Liver (tissue), 9 donors: ENCODE measurements around the gene TMEM163. TPM values are rescaled to one million over a fixed set of nuclear protein-coding genes. Genes with fewer than 3 reads are reported as not detected.

Experiments
- DNase-seq: peaks from one replicate; pipeline ENCODE4 v3.0.0-alpha.2; 2017; ENCODE audit warnings: low spot score
- H3K27ac ChIP-seq, 2 donors: one replicate each; pipeline ENCODE4 v1.7.0; 2013; ENCODE audit warnings: inconsistent platforms in 2 of 2, low read length in 2 of 2, control low read depth in 1 of 2, low read depth in 1 of 2, mild to moderate bottlenecking in 1 of 2
- H3K27me3 ChIP-seq, 4 donors: one replicate each; pipeline versions ENCODE4 v1.6.1 to v1.7.0; 2013; ENCODE audit warnings: low read length in 3 of 4, inconsistent platforms in 1 of 4, mild to moderate bottlenecking in 1 of 4, moderate library complexity in 1 of 4; ENCODE audit not compliant: control insufficient read depth in 4 of 4, insufficient read depth in 4 of 4
- H3K36me3 ChIP-seq, 4 donors: one replicate each; pipeline versions ENCODE4 v1.6.1 to v1.7.0; 2013; ENCODE audit warnings: low read length in 3 of 4, mild to moderate bottlenecking in 3 of 4, low read depth in 1 of 4, moderate library complexity in 1 of 4; ENCODE audit not compliant: control insufficient read depth in 4 of 4, insufficient read depth in 3 of 4
- H3K4me1 ChIP-seq, 4 donors: one replicate each; pipeline versions ENCODE4 v1.6.1 to v1.7.0; 2013; ENCODE audit warnings: low read length in 3 of 4, mild to moderate bottlenecking in 3 of 4, moderate library complexity in 1 of 4; ENCODE audit not compliant: control insufficient read depth in 4 of 4, insufficient read depth in 4 of 4
- H3K4me3 ChIP-seq, 3 donors: one replicate each; pipeline versions ENCODE4 v1.6.1 to v1.7.0; 2013; ENCODE audit warnings: low read length in 3 of 3, control low read depth in 1 of 3, low read depth in 1 of 3, mild to moderate bottlenecking in 1 of 3
- H3K9ac ChIP-seq, 2 donors: one replicate each; pipeline ENCODE4 v1.7.0; 2013; ENCODE audit warnings: low read length in 2 of 2, mild to moderate bottlenecking in 2 of 2, moderate library complexity in 2 of 2, control low read depth in 1 of 2, low read depth in 1 of 2
- H3K9me3 ChIP-seq, 4 donors: one replicate each; pipeline versions ENCODE4 v1.6.1 to v1.7.0; 2013; ENCODE audit warnings: low read length in 3 of 4; ENCODE audit not compliant: control insufficient read depth in 4 of 4
- EGR1 ChIP-seq, 2 donors: IDR thresholded peaks; 2 replicates each; pipeline ENCODE4 v1.6.1; 2016 to 2018; ENCODE audit warnings: antibody characterized with exemption in 2 of 2, low read depth in 2 of 2
- FOXA1 ChIP-seq: IDR thresholded peaks from 2 replicates; pipeline ENCODE4 v1.6.1; 2016; ENCODE audit warnings: antibody characterized with exemption
- FOXA2 ChIP-seq: IDR thresholded peaks from 2 replicates; pipeline ENCODE4 v1.6.1; 2016; ENCODE audit warnings: antibody characterized with exemption
- GABPA ChIP-seq, 2 donors: IDR thresholded peaks in 1 of 2; conservative IDR thresholded peaks in 1 of 2; 2 replicates each; pipeline ENCODE4 v1.6.1; 2016; ENCODE audit warnings: antibody characterized with exemption in 2 of 2, mild to moderate bottlenecking in 1 of 2, moderate library complexity in 1 of 2
- HNF4A ChIP-seq, 2 donors: conservative IDR thresholded peaks; 2 replicates each; pipeline ENCODE4 v1.6.1; 2016; ENCODE audit warnings: antibody characterized with exemption in 2 of 2, mild to moderate bottlenecking in 2 of 2
- HNF4G ChIP-seq: IDR thresholded peaks from 2 replicates; pipeline ENCODE4 v1.6.1; 2016; ENCODE audit warnings: antibody characterized with exemption
- JUND ChIP-seq, 2 donors: IDR thresholded peaks; 2 replicates each; pipeline ENCODE4 v1.6.1; 2016; ENCODE audit warnings: antibody characterized with exemption in 2 of 2
- NR2F2 ChIP-seq: IDR thresholded peaks from 2 replicates; pipeline ENCODE4 v1.6.1; 2016; ENCODE audit warnings: antibody characterized with exemption
- RAD21 ChIP-seq, 2 donors: IDR thresholded peaks; 2 replicates each; pipeline ENCODE4 v1.6.1; 2016; ENCODE audit warnings: antibody characterized with exemption in 2 of 2, mild to moderate bottlenecking in 2 of 2
- RXRA ChIP-seq, 2 donors: IDR thresholded peaks; 2 replicates each; pipeline ENCODE4 v1.6.1; 2017 to 2018; ENCODE audit warnings: antibody characterized with exemption in 2 of 2, mild to moderate bottlenecking in 1 of 2
- SP1 ChIP-seq: IDR thresholded peaks from 2 replicates; pipeline ENCODE4 v1.6.1; 2018; ENCODE audit warnings: antibody characterized with exemption, mild to moderate bottlenecking
- TAF1 ChIP-seq: conservative IDR thresholded peaks from 2 replicates; pipeline ENCODE4 v1.6.1; 2016; ENCODE audit warnings: antibody characterized with exemption, mild to moderate bottlenecking
- YY1 ChIP-seq: IDR thresholded peaks from 2 replicates; pipeline ENCODE4 v1.6.1; 2016; ENCODE audit warnings: antibody characterized with exemption, mild to moderate bottlenecking
- WGBS: extraction: QIAGEN DNeasy Blood & Tissue Kit; methylation state at CpG from one replicate; pipeline ENCODE4 v1.1.7; 2013; 5-methylcytosine and 5-hydroxymethylcytosine counted together
- polyA plus RNA-seq, 2 donors: library from polyadenylated mRNA; stranded (reverse) in 1 of 2; unstranded in 1 of 2; fragments of 200-250 nt in 1 of 2; fragments of >200 nt in 1 of 2; fragmentation: Nextera tagmentation in 1 of 2; extraction: Ambion mirVana in 1 of 2; gene quantifications; one replicate each; pipeline versions ENCODE4 v1.2.1 to v1.2.3, GENCODE V29; 2013 to 2015
- total RNA-seq, 2 donors: library from RNA; depleted of rRNA; stranded (reverse); fragments of >200 nt; gene quantifications; one replicate each; pipeline ENCODE4 v1.2.3, GENCODE V29; 2014
- TF ChIP-seq, protein P1 (sequence below): fragments of 150-350 bp; IDR thresholded peaks from 2 replicates; pipeline ENCODE4 v1.5.1; 2017; ENCODE audit warnings: improper control_type of control experiment, low read depth, low read length; ENCODE audit not compliant: missing input control
- TF ChIP-seq, protein P2 (sequence below): IDR thresholded peaks from 2 replicates; pipeline ENCODE4 v1.6.1; 2016; ENCODE audit warnings: antibody characterized with exemption, mild to moderate bottlenecking
- TF ChIP-seq, protein P3 (sequence below): IDR thresholded peaks from 2 replicates; pipeline ENCODE4 v1.6.1; 2016; ENCODE audit warnings: antibody characterized with exemption
- TF ChIP-seq, protein P4 (sequence below): IDR thresholded peaks from 2 replicates; pipeline ENCODE4 v1.6.1; 2016; ENCODE audit warnings: antibody characterized with exemption
- TF ChIP-seq, protein P5 (sequence below): IDR thresholded peaks from 2 replicates; pipeline ENCODE4 v1.6.1; 2016; ENCODE audit warnings: antibody characterized with exemption
- donor health status: healthy.
- donor health status: healthy.
- donor health status: healthy.
- donor health status: healthy.
- donor health status: healthy.

The TMEM163 gene
- total and polyA plus RNA-seq, 4 donors: 0.08 to 0.48 (median 0.25) TPM

DNA sequence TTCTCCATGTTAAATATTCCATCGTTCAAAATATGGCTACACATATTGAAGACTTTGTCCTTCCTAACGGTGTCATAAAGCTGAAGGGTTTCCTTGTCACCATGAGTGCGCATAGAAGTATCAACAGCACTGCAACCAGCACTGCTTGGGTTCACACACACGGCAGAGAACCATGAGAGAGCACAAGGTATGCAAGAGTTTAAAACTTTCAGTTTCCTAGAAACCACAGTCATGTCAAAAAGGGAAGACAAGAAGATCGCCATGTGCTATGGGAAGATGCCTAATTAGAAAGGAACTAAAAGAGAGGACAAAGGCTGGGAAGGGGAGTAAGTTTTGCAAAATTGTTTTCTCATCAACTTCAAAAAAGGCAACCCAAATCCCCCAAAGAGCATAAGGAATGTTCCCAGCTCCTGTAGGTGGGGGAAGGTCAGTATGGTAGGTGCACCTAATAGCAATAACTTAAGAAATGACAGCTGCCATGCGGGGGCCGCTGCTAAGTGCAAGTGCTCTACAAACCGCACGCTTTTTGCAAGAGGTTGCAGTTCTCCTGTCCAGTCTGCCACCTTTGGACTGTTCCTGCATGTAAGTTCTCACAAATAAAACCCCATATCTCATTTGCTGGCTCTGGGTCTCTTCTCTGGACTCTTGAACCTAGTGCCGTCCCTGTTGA lies 136.8 kb downstream of the TMEM163 start:
- Histone ChIP-seq H3K36me3 (no peaks in the 10 kb centered on the region), H3K9me3 (no peaks in the 10 kb centered on the region), H3K27ac (no peak overlapping the region), H3K4me3 (no peak overlapping the region), H3K4me1 (no peaks in the 10 kb centered on the region), H3K27me3 (no peaks in the 10 kb centered on the region), H3K9ac (no peak overlapping the region)
- TF ChIP-seq, protein P1, sequence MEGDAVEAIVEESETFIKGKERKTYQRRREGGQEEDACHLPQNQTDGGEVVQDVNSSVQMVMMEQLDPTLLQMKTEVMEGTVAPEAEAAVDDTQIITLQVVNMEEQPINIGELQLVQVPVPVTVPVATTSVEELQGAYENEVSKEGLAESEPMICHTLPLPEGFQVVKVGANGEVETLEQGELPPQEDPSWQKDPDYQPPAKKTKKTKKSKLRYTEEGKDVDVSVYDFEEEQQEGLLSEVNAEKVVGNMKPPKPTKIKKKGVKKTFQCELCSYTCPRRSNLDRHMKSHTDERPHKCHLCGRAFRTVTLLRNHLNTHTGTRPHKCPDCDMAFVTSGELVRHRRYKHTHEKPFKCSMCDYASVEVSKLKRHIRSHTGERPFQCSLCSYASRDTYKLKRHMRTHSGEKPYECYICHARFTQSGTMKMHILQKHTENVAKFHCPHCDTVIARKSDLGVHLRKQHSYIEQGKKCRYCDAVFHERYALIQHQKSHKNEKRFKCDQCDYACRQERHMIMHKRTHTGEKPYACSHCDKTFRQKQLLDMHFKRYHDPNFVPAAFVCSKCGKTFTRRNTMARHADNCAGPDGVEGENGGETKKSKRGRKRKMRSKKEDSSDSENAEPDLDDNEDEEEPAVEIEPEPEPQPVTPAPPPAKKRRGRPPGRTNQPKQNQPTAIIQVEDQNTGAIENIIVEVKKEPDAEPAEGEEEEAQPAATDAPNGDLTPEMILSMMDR: no peak
- TF ChIP-seq, protein P2, sequence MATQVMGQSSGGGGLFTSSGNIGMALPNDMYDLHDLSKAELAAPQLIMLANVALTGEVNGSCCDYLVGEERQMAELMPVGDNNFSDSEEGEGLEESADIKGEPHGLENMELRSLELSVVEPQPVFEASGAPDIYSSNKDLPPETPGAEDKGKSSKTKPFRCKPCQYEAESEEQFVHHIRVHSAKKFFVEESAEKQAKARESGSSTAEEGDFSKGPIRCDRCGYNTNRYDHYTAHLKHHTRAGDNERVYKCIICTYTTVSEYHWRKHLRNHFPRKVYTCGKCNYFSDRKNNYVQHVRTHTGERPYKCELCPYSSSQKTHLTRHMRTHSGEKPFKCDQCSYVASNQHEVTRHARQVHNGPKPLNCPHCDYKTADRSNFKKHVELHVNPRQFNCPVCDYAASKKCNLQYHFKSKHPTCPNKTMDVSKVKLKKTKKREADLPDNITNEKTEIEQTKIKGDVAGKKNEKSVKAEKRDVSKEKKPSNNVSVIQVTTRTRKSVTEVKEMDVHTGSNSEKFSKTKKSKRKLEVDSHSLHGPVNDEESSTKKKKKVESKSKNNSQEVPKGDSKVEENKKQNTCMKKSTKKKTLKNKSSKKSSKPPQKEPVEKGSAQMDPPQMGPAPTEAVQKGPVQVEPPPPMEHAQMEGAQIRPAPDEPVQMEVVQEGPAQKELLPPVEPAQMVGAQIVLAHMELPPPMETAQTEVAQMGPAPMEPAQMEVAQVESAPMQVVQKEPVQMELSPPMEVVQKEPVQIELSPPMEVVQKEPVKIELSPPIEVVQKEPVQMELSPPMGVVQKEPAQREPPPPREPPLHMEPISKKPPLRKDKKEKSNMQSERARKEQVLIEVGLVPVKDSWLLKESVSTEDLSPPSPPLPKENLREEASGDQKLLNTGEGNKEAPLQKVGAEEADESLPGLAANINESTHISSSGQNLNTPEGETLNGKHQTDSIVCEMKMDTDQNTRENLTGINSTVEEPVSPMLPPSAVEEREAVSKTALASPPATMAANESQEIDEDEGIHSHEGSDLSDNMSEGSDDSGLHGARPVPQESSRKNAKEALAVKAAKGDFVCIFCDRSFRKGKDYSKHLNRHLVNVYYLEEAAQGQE: no peak
- no peak for TF ChIP-seq EGR1 (IDR thresholded peaks at IDR 0.05; ENCODE audit: low read depth in 2 of 2)
- no peak for TF ChIP-seq TAF1
- WGBS: 78% methylated on average over 10 of the region's 10 CpGs
- no peak for DNase-seq

DNA sequence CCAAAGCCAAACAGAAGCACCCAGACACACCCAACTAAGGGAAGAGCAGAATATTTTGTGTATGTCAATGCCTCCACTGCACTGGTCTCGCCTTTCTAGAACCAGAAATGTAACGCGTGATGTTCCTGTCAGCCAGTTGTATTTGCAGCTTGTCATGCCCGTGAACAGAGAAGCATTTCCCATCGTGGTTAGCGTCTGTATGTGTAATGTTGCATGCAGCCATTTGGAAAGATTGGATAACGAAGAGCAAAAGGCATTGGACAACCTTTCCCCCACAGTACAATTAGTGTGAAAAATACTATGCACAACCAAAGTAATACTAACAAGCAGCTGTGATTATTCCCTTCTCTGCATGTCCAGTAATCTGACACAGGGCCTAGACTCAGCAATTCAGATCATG lies 140.5 kb downstream of the TMEM163 start:
- H3K9me3 ChIP-seq: no peaks in the 10 kb centered on the region
- no peak overlapping the region for H3K4me3 ChIP-seq
- no peaks in the 10 kb centered on the region for H3K36me3 ChIP-seq
- WGBS: 87% methylated on average over 7 of the region's 7 CpGs
- no peak overlapping the region for H3K27ac ChIP-seq
- no peaks in the 10 kb centered on the region for H3K27me3 ChIP-seq
- TF ChIP-seq HNF4G (no peak), TAF1 (no peak), HNF4A (conservative IDR thresholded peaks at IDR 0.05) (no peak), JUND (IDR thresholded peaks at IDR 0.05) (no peak), YY1 (no peak), FOXA1 (no peak), EGR1 (IDR thresholded peaks at IDR 0.05; ENCODE audit: low read depth in 2 of 2) (no peak), RAD21 (IDR thresholded peaks at IDR 0.05) (no peak), SP1 (no peak), NR2F2 (no peak), RXRA (IDR thresholded peaks at IDR 0.05) (no peak), GABPA (IDR thresholded peaks at IDR 0.05 in 1 of 2, conservative IDR thresholded peaks at IDR 0.05 in 1 of 2) (no peak), FOXA2 (no peak)
- TF ChIP-seq, protein P3, sequence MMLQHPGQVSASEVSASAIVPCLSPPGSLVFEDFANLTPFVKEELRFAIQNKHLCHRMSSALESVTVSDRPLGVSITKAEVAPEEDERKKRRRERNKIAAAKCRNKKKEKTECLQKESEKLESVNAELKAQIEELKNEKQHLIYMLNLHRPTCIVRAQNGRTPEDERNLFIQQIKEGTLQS: no peak
- TF ChIP-seq, protein P1: no peak
- TF ChIP-seq, protein P2: no peak
- TF ChIP-seq, protein P4, sequence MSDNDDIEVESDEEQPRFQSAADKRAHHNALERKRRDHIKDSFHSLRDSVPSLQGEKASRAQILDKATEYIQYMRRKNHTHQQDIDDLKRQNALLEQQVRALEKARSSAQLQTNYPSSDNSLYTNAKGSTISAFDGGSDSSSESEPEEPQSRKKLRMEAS: no peak
- TF ChIP-seq, protein P5, sequence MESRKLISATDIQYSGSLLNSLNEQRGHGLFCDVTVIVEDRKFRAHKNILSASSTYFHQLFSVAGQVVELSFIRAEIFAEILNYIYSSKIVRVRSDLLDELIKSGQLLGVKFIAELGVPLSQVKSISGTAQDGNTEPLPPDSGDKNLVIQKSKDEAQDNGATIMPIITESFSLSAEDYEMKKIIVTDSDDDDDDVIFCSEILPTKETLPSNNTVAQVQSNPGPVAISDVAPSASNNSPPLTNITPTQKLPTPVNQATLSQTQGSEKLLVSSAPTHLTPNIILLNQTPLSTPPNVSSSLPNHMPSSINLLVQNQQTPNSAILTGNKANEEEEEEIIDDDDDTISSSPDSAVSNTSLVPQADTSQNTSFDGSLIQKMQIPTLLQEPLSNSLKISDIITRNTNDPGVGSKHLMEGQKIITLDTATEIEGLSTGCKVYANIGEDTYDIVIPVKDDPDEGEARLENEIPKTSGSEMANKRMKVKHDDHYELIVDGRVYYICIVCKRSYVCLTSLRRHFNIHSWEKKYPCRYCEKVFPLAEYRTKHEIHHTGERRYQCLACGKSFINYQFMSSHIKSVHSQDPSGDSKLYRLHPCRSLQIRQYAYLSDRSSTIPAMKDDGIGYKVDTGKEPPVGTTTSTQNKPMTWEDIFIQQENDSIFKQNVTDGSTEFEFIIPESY: no peak
- no peaks in the 10 kb centered on the region for H3K4me1 ChIP-seq
- no peak for DNase-seq
- no peak overlapping the region for H3K9ac ChIP-seq
